ENCODE measurements around the gene SORCS2.
A peak's percentile ranks its signal among the peaks of the same experiment; 100 is the strongest.

SORCS2 gene

GRCh38 chr4:7186031-7186430, 6.3 kb upstream of the SORCS2 start:
- DNase-seq (ENCODE audit: low read depth), result peak; percentile 15

- no peak for DNase-seq (ENCODE audit: low read depth)
These were observed 5.7 kb upstream of the SORCS2 start for GRCh38 chr4:7186516-7187167.

- DNase-seq (ENCODE audit: low read depth), result no peak
These were observed 5.2 kb upstream of the SORCS2 start for GRCh38 chr4:7187168-7187535.

DNA sequence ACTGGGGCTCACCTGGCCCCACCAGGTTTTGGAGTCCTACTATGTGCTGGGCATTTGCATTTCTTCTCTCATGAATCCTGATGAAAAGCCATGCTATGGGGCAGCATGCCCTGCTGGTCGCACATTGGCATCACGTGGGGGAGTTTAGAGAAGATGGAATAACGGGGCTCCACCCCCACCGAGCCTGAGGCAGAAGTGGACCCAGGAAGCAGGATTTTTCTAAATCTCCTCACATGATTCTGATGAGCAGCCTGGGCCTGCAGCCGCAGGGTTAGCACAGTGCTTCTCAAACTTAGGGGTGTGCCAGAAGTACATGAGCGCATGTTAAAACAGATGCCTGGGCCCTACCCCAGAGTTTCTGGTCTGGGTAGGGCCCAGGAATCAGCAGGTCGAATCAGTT, 4.6 kb upstream of the SORCS2 start:
- no peak for DNase-seq (ENCODE audit: low read depth)

DNA sequence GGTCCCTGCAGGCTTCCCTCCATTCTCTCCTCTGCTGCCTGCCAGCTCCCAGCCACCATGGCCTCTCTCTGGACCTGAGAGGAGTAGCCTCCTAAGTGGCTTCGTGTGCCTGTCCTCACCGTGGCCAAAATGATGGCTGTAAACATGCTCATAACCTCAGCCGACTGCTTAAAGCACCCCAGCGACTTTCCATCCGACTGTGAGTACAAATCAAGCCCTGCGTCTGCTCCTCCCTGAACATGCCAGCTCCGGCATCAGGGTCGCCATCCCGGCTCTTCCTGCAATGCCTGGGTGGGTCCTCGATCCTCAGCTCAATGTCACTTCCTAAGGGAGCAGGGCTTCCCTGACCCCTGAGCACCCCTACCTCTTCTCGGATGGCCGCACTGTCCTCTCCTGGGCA, 3.3 kb upstream of the SORCS2 start:
- no peak for DNase-seq (ENCODE audit: low read depth)

- no peak for DNase-seq (ENCODE audit: low read depth)
These were observed 2.7 kb upstream of the SORCS2 start for GRCh38 chr4:7189475-7190277.

- DNase-seq (ENCODE audit: low read depth), result no peak
These were observed 2.1 kb upstream of the SORCS2 start for GRCh38 chr4:7190278-7190594.

DNA sequence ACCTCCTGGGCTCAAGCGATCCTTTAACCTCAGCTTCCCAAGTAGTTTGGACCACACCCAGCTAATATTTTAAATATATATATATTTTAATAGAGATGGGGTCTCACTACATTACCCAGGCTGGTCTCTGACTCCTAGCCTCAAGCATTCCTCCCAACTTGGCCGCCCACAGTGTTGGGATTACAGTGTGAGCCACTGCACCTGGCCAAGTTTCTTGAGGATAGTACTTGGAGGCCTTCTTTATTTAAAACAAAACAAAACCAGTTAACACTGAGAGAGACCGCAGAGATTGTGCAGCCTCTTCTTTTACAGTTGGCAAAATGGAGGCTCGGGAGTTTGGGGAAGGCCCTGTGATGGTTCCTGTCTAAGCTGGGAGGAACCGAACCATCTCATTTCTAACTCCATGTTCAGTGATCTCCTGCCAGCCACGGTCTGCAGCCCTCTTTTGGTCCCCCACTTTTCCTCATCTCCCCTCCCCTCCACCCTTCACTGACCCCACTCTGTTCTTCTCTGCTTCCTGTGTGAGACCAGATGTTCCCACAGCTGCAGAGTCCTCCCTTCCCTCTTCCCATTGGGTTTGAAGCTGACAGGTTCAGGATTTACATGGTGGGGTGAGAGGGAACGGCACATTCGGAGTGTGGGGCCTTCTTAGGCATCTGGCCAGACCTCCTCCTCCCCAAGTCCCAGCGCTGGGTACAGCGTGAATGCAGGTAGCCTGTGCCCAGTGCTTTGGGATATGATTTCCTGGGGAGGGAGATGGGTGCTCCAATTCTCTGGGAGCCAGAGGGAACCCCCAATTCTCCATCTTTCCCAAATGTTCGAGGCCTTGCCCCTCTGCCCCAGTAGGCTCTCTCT, 1.4 kb upstream of the SORCS2 start:
- DNase-seq (ENCODE audit: low read depth), result no peak

DNA sequence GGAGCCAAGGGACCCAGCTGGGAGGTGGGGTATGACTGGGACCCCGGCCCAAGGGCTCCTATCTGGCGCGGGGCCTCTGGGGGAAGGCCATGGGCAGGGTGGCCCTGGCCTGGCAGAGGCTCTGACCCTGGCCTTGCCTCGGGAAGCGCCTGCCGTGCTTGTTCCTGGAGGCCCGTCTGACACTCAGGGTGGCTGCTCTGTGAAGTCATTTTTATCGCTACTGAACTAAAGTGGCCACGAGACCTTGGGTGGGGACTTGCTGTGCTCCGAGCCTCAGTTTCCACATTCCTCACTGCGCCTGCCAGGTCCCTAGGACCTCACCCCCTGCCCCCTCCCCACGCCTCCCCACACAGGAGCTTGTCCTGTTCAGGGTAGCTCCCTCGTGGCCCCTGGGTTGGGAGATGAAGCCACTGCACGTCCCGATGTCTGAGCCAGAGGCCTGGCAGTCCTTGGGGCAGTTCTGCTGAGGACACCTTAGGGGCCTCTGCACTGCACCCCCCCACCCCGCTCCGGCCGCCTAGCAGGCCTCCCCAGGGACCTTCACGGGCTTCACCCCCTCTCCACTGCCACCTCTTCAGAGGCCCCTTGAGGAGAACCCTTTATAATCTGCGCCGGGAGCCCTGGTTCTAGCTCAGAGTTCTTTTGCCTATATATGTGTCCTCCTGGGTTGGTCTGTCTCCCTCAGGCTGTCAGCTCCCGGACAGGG, 639 bp upstream of the SORCS2 start:
- no peak for DNase-seq (ENCODE audit: low read depth)

DNA sequence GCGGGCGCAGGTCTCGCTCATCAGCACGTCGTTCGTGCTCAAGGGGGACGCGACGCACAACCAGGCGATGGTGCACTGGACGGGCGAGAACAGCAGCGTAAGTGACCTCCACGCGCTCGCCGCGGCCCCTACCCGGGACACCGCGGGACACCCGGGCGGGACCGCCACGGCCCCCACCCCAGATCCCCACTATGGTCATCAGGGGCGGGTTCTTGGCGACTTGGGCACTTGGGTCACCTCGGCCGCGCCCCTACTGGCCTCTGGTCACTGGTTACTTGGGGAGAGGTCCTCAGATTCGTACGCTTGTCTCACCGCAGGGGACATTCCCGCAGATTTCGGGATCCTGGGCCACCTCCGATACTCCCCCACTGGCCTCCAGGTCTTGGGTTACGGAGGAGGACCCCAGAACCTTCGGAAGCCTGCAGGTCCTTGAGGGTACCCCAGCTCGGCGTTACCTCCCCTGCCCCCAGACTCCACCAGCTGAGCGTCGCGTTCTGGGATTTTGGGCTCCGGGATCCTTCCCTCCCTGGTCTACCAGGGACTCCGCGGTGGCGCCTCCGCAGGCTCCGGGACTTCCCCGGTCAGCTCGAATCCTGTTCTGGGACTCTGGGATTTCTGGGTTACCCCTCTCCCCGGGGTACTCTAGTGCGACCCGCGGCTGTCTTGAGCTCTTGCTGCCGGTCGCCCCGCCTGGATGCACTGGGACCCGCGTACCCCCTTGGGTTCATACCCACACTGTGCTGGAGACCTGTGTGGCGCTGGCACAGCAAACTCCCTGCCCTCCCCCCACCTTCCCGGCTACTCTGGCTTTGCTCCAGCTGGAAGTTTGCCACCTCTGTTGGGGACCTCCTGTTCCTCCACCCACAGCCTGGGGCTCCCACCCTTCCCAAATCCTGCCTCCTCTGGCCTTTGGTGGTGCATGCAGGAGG, 956 bp downstream of the SORCS2 start:
- DNase-seq (ENCODE audit: low read depth), result no peak

DNA sequence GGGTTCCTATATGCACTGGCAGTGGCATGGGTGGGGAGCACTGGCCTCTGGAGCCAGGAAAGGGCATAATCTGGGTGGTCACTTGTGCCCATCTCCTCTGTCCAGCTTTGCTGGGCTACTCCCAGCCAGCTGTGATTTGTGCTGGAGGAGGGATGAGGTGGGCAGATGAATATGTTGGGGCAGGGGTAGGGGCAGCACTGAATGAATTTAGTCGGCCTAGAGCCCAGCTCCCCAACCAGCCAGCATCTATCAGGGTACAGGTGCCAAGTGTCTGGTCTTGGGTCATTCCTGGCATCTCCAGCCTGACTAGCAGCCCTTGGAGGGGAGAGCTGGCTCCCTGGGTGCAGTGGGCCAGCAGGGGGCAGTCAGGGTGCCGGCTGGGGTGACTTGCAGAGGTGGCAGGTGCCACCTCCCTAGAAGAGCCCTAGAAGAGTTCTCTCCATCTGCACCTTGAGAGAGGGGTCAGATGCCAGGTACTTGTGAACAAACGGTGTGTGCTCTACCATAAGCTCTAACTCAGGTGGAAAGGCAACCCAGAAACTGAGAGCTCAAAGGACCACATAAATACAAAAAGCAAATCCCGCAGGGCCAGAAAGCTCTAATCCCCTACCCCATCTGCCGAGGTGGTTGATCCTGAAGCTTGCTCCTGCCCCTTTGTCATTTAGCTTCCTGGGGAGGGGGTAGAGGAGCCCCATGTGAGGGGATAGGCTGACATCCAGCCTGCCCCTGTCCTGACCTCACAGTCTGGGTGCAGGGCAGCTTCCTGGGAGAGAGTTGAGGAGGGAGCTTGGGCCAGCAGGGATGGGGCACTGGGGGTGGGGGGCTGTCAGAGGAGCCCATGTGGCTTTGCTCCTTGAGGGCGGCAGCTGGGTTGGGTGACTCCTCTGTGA, 2.2 kb downstream of the SORCS2 start:
- peak; percentile 31 for DNase-seq (ENCODE audit: low read depth)

DNA sequence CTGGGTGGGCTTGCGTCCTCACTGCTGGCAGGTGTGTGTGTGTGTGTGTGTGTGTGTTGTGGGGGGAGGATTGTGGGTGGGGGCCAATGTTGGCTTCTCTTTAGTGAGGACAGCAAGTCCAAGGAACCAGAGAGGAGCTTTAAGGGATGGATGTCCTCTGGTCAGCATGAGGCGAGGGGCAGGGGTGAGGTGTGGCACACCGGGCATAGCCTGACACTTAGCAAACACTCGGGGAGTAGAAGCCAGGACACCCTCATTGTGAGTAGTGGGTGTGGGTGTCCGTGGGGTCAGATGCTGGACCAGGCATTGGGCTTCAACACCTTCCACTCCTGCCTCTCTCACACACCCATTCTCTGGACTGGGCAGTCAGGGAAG, 2.8 kb downstream of the SORCS2 start:
- DNase-seq (ENCODE audit: low read depth), result no peak

DNA sequence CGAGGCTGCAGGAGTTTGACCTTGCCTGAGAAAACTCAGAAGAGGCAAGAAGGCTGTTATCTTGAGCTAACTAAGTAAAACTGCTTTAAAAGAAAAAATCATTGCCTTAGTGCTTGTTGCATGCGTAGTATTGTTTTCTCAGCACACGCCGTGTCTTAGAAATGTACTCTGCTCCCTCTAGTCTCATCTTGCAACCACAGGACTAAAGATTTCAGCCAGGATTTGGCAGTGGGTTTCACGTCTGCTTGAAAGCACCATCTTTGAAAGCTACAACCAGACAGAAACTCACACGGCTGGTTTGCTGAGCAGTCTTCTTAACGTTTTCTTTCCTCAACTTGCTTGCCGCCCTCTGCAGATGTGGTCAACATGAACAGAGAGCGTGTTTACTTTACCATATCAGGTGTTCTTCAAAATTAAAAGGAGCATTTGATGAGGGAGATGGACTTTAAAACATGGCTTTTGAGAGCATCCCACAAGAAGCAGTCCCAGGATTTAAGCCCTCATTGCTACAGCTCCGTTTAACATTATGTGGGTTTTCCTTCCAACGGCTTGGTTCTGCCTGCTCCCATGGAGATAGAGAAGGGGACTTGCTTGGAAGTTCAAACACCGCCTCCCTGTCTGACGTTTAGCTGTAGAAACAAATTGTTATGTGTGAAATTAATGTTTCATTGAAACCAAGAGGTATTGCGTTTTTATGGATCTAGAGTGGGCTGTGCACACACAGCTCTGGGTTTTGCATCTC, 3.4 kb downstream of the SORCS2 start:
- DNase-seq (ENCODE audit: low read depth), result no peak

DNA sequence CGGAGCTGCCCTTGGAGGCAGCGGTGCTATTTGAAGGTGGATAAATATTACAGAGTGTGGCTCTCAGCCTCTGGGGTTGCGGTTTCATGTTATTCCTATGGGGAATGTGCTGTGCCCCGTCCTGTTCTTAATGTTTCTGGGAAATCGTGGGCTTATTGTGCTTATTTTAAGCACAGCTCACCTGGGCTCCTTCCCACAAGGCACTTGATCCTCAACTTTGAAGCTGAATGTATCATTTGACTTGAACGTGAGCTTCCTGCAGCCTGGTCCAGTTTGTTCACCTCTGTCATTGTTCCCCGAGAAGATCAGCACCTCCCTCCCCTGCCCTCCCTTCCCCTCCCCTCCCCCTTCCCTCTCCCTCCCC, 3.9 kb downstream of the SORCS2 start:
- DNase-seq (ENCODE audit: low read depth), result no peak

- DNase-seq (ENCODE audit: low read depth), result no peak
These were observed 4.4 kb downstream of the SORCS2 start for GRCh38 chr4:7196736-7197135.

GRCh38 chr4:7197910-7198309, 5.6 kb downstream of the SORCS2 start:
- no peak for DNase-seq (ENCODE audit: low read depth)

GRCh38 chr4:7198440-7199128, 6.2 kb downstream of the SORCS2 start:
- DNase-seq (ENCODE audit: low read depth), result no peak

GRCh38 chr4:7199129-7199725, 6.9 kb downstream of the SORCS2 start:
- DNase-seq (ENCODE audit: low read depth), result no peak
